ENCODE measurements around the gene DAPP1. TPM values are rescaled to one million over a fixed set of nuclear protein-coding genes. Genes with fewer than 3 reads are reported as not detected.
"Not testable (repeated sequence)": the region's sequence is repeated elsewhere in the genome, so short reads cannot be mapped to it uniquely, and the experiment has no call there.

DAPP1 gene
- polyA plus RNA-seq, 4 donors: 1.8 to 2.4 (median 1.8) TPM; not detected in 1

- H3K9me3 ChIP-seq (ENCODE audit: control insufficient read depth in 2 of 2, insufficient read depth in 1 of 2, low read depth in 1 of 2, low read length in 1 of 2): no peaks in the 10 kb centered on the region
- no peaks in the 10 kb centered on the region for H3K27me3 ChIP-seq (ENCODE audit: control insufficient read depth in 3 of 3, insufficient read depth in 3 of 3, low read length in 3 of 3)
- H3K4me3 ChIP-seq (ENCODE audit: low read depth in 1 of 3, low read length in 3 of 3): no peak overlapping the region
- FAIRE-seq: no peak
- WGBS, 3 donors: 81 to 90% (median 84%) methylated on average over 1 of the region's 1 CpG
- H3K27ac ChIP-seq (ENCODE audit: low read depth in 1 of 3, low read length in 2 of 3): no peak overlapping the region
- peaks cover 0 to 3% (median 0%) of the 10 kb centered on the region in 3 donors for H3K4me1 ChIP-seq (ENCODE audit: control insufficient read depth in 3 of 3, insufficient read depth in 2 of 3, low read depth in 1 of 3, low read length in 2 of 3)
- DNase-seq: no peak
- no peaks in the 10 kb centered on the region for H3K36me3 ChIP-seq (ENCODE audit: control insufficient read depth in 3 of 3, insufficient read depth in 2 of 3, low read depth in 1 of 3, low read length in 3 of 3)
Observed at GRCh38 chr4:99827857-99828256, 11.2 kb downstream of the DAPP1 start.

- no peak for FAIRE-seq
- WGBS, 3 donors: 69 to 79% (median 74%) methylated on average over 1 of the region's 1 CpG
- H3K36me3 ChIP-seq (ENCODE audit: control insufficient read depth in 3 of 3, insufficient read depth in 2 of 3, low read depth in 1 of 3, low read length in 3 of 3): no peaks in the 10 kb centered on the region
Observed at GRCh38 chr4:99828477-99828876, 11.8 kb downstream of the DAPP1 start.

GRCh38 chr4:99830051-99830450, 13.4 kb downstream of the DAPP1 start:
- H3K36me3 ChIP-seq (ENCODE audit: control insufficient read depth in 3 of 3, insufficient read depth in 2 of 3, low read depth in 1 of 3, low read length in 3 of 3): not testable (repeated sequence)

More at GRCh38 chr4:99828477-99828876, 11.8 kb downstream of the DAPP1 start:
- H3K4me1 ChIP-seq (ENCODE audit: control insufficient read depth in 3 of 3, insufficient read depth in 2 of 3, low read depth in 1 of 3, low read length in 2 of 3): peaks cover 0 to 3% (median 0%) of the 10 kb centered on the region in 3 donors
- H3K4me3 ChIP-seq (ENCODE audit: low read depth in 1 of 3, low read length in 3 of 3): no peak overlapping the region
- DNase-seq: no peak
- no peaks in the 10 kb centered on the region for H3K9me3 ChIP-seq (ENCODE audit: control insufficient read depth in 2 of 2, insufficient read depth in 1 of 2, low read depth in 1 of 2, low read length in 1 of 2)
- no peak overlapping the region for H3K27ac ChIP-seq (ENCODE audit: low read depth in 1 of 3, low read length in 2 of 3)
- no peaks in the 10 kb centered on the region for H3K27me3 ChIP-seq (ENCODE audit: control insufficient read depth in 3 of 3, insufficient read depth in 3 of 3, low read length in 3 of 3)

GRCh38 chr4:99832321-99832720, 15.7 kb downstream of the DAPP1 start:
- FAIRE-seq (no peak), DNase-seq (no peak)
- Histone ChIP-seq H3K9me3 (ENCODE audit: control insufficient read depth in 2 of 2, insufficient read depth in 1 of 2, low read depth in 1 of 2, low read length in 1 of 2) (no peaks in the 10 kb centered on the region), H3K4me3 (ENCODE audit: low read depth in 1 of 3, low read length in 3 of 3) (no peak overlapping the region), H3K4me1 (ENCODE audit: control insufficient read depth in 3 of 3, insufficient read depth in 2 of 3, low read depth in 1 of 3, low read length in 2 of 3) (no peaks in the 10 kb centered on the region), H3K27me3 (ENCODE audit: control insufficient read depth in 3 of 3, insufficient read depth in 3 of 3, low read length in 3 of 3) (no peaks in the 10 kb centered on the region), H3K36me3 (ENCODE audit: control insufficient read depth in 3 of 3, insufficient read depth in 2 of 3, low read depth in 1 of 3, low read length in 3 of 3) (no peaks in the 10 kb centered on the region), H3K27ac (ENCODE audit: low read depth in 1 of 3, low read length in 2 of 3) (no peak overlapping the region)

More at GRCh38 chr4:99830051-99830450, 13.4 kb downstream of the DAPP1 start:
- H3K4me3 ChIP-seq (ENCODE audit: low read depth in 1 of 3, low read length in 3 of 3); H3K9me3 ChIP-seq (ENCODE audit: control insufficient read depth in 2 of 2, insufficient read depth in 1 of 2, low read depth in 1 of 2, low read length in 1 of 2); H3K4me1 ChIP-seq (ENCODE audit: control insufficient read depth in 3 of 3, insufficient read depth in 2 of 3, low read depth in 1 of 3, low read length in 2 of 3); DNase-seq; FAIRE-seq; H3K27ac ChIP-seq (ENCODE audit: low read depth in 1 of 3, low read length in 2 of 3); H3K27me3 ChIP-seq (ENCODE audit: control insufficient read depth in 3 of 3, insufficient read depth in 3 of 3, low read length in 3 of 3): not testable (repeated sequence)
- WGBS, 3 donors: 87 to 99% (median 96%) methylated on average over 5 of the region's 5 CpGs

GRCh38 chr4:99832758-99833157, 16.1 kb downstream of the DAPP1 start:
- Histone ChIP-seq H3K27me3 (ENCODE audit: control insufficient read depth in 3 of 3, insufficient read depth in 3 of 3, low read length in 3 of 3) (no peaks in the 10 kb centered on the region), H3K9me3 (ENCODE audit: control insufficient read depth in 2 of 2, insufficient read depth in 1 of 2, low read depth in 1 of 2, low read length in 1 of 2) (no peaks in the 10 kb centered on the region), H3K27ac (ENCODE audit: low read depth in 1 of 3, low read length in 2 of 3) (no peak overlapping the region), H3K36me3 (ENCODE audit: control insufficient read depth in 3 of 3, insufficient read depth in 2 of 3, low read depth in 1 of 3, low read length in 3 of 3) (no peaks in the 10 kb centered on the region), H3K4me3 (ENCODE audit: low read depth in 1 of 3, low read length in 3 of 3) (no peak overlapping the region), H3K4me1 (ENCODE audit: control insufficient read depth in 3 of 3, insufficient read depth in 2 of 3, low read depth in 1 of 3, low read length in 2 of 3) (no peaks in the 10 kb centered on the region)
- FAIRE-seq: peak; percentile 81
- WGBS, 3 donors: 57 to 72% (median 59%) methylated on average over 3 of the region's 3 CpGs
- no peak for DNase-seq

- DNase-seq: no peak
- Histone ChIP-seq H3K9me3 (ENCODE audit: control insufficient read depth in 2 of 2, insufficient read depth in 1 of 2, low read depth in 1 of 2, low read length in 1 of 2) (no peaks in the 10 kb centered on the region), H3K27me3 (ENCODE audit: control insufficient read depth in 3 of 3, insufficient read depth in 3 of 3, low read length in 3 of 3) (no peaks in the 10 kb centered on the region), H3K4me3 (ENCODE audit: low read depth in 1 of 3, low read length in 3 of 3) (no peak overlapping the region), H3K36me3 (ENCODE audit: control insufficient read depth in 3 of 3, insufficient read depth in 2 of 3, low read depth in 1 of 3, low read length in 3 of 3) (no peaks in the 10 kb centered on the region), H3K27ac (ENCODE audit: low read depth in 1 of 3, low read length in 2 of 3) (no peak overlapping the region), H3K4me1 (ENCODE audit: control insufficient read depth in 3 of 3, insufficient read depth in 2 of 3, low read depth in 1 of 3, low read length in 2 of 3) (no peaks in the 10 kb centered on the region)
- no peak for FAIRE-seq
- WGBS, 3 donors: 81 to 90% (median 86%) methylated on average over 5 of the region's 5 CpGs
Observed at GRCh38 chr4:99833756-99834155, 17.1 kb downstream of the DAPP1 start.

GRCh38 chr4:99834569-99834968, 17.9 kb downstream of the DAPP1 start:
- DNase-seq (no peak), FAIRE-seq (no peak)
- H3K27ac ChIP-seq (ENCODE audit: low read depth in 1 of 3, low read length in 2 of 3): no peak overlapping the region
- H3K4me3 ChIP-seq (ENCODE audit: low read depth in 1 of 3, low read length in 3 of 3): no peak overlapping the region
- H3K27me3 ChIP-seq (ENCODE audit: control insufficient read depth in 3 of 3, insufficient read depth in 3 of 3, low read length in 3 of 3): no peaks in the 10 kb centered on the region
- H3K4me1 ChIP-seq (ENCODE audit: control insufficient read depth in 3 of 3, insufficient read depth in 2 of 3, low read depth in 1 of 3, low read length in 2 of 3): no peaks in the 10 kb centered on the region
- H3K9me3 ChIP-seq (ENCODE audit: control insufficient read depth in 2 of 2, insufficient read depth in 1 of 2, low read depth in 1 of 2, low read length in 1 of 2): no peaks in the 10 kb centered on the region
- no peaks in the 10 kb centered on the region for H3K36me3 ChIP-seq (ENCODE audit: control insufficient read depth in 3 of 3, insufficient read depth in 2 of 3, low read depth in 1 of 3, low read length in 3 of 3)
- WGBS, 3 donors: 95 to 96% (median 96%) methylated on average over 7 of the region's 7 CpGs

- no peaks in the 10 kb centered on the region for H3K36me3 ChIP-seq (ENCODE audit: control insufficient read depth in 3 of 3, insufficient read depth in 2 of 3, low read depth in 1 of 3, low read length in 3 of 3)
- H3K27ac ChIP-seq (ENCODE audit: low read depth in 1 of 3, low read length in 2 of 3): no peak overlapping the region
- DNase-seq (no peak), FAIRE-seq (no peak)
- no peaks in the 10 kb centered on the region for H3K27me3 ChIP-seq (ENCODE audit: control insufficient read depth in 3 of 3, insufficient read depth in 3 of 3, low read length in 3 of 3)
- WGBS, 3 donors: 94 to 98% (median 98%) methylated on average over 2 of the region's 2 CpGs
- no peaks in the 10 kb centered on the region for H3K4me1 ChIP-seq (ENCODE audit: control insufficient read depth in 3 of 3, insufficient read depth in 2 of 3, low read depth in 1 of 3, low read length in 2 of 3)
- no peaks in the 10 kb centered on the region for H3K9me3 ChIP-seq (ENCODE audit: control insufficient read depth in 2 of 2, insufficient read depth in 1 of 2, low read depth in 1 of 2, low read length in 1 of 2)
- no peak overlapping the region for H3K4me3 ChIP-seq (ENCODE audit: low read depth in 1 of 3, low read length in 3 of 3)
Observed at GRCh38 chr4:99835942-99836341, 19.3 kb downstream of the DAPP1 start.

- no peaks in the 10 kb centered on the region for H3K9me3 ChIP-seq (ENCODE audit: control insufficient read depth in 2 of 2, insufficient read depth in 1 of 2, low read depth in 1 of 2, low read length in 1 of 2)
- DNase-seq (no peak), FAIRE-seq (no peak)
Observed at GRCh38 chr4:99838927-99839326, 22.3 kb downstream of the DAPP1 start.

More at GRCh38 chr4:99838927-99839326, 22.3 kb downstream of the DAPP1 start:
- no peaks in the 10 kb centered on the region for H3K27me3 ChIP-seq (ENCODE audit: control insufficient read depth in 3 of 3, insufficient read depth in 3 of 3, low read length in 3 of 3)
- WGBS, 3 donors: 58 to 87% (median 67%) methylated on average over 2 of the region's 2 CpGs
- no peak overlapping the region for H3K27ac ChIP-seq (ENCODE audit: low read depth in 1 of 3, low read length in 2 of 3)
- no peaks in the 10 kb centered on the region for H3K4me1 ChIP-seq (ENCODE audit: control insufficient read depth in 3 of 3, insufficient read depth in 2 of 3, low read depth in 1 of 3, low read length in 2 of 3)
- H3K4me3 ChIP-seq (ENCODE audit: low read depth in 1 of 3, low read length in 3 of 3): no peak overlapping the region
- H3K36me3 ChIP-seq (ENCODE audit: control insufficient read depth in 3 of 3, insufficient read depth in 2 of 3, low read depth in 1 of 3, low read length in 3 of 3): no peaks in the 10 kb centered on the region

Data from small intestine (tissue), 7 donors.